Measurements from ENCODE around the gene CTTNBP2. TPM values are rescaled to one million over a fixed set of nuclear protein-coding genes. Genes with fewer than 3 reads are reported as not detected.

The CTTNBP2 gene
- total RNA-seq, 4 donors from 2014 or later = 3.1 to 31.4 (median 4.8) TPM

GRCh38 chr7:117771756-117772155 is 101.5 kb downstream of the CTTNBP2 start:
- TF ChIP-seq POLR2A (IDR thresholded peaks at IDR 0.05) (no peak), CTCF (IDR thresholded peaks at IDR 0.05) (no peak)
- Histone ChIP-seq H3K27ac (no peak overlapping the region), H3K4me1 (no peaks in the 10 kb centered on the region), H3K36me3 (no peaks in the 10 kb centered on the region), H3K9me3 (no peaks in the 10 kb centered on the region), H3K27me3 (no peaks in the 10 kb centered on the region), H3K4me3 (no peak overlapping the region)
- no peak for DNase-seq

GRCh38 chr7:117769085-117769484 is 104.2 kb downstream of the CTTNBP2 start:
- H3K4me1 ChIP-seq = no peaks in the 10 kb centered on the region
- DNase-seq = no peak
- no peaks in the 10 kb centered on the region for H3K36me3 ChIP-seq
- H3K9me3 ChIP-seq = no peaks in the 10 kb centered on the region
- TF ChIP-seq CTCF (IDR thresholded peaks at IDR 0.05) (no peak), POLR2A (IDR thresholded peaks at IDR 0.05) (no peak)
- no peak overlapping the region for H3K27ac ChIP-seq
- H3K27me3 ChIP-seq = no peaks in the 10 kb centered on the region
- H3K4me3 ChIP-seq = no peak overlapping the region

GRCh38 chr7:117767951-117768350 is 105.3 kb downstream of the CTTNBP2 start:
- DNase-seq = no peak
- Histone ChIP-seq H3K4me1 (no peaks in the 10 kb centered on the region), H3K4me3 (no peak overlapping the region), H3K27ac (no peak overlapping the region), H3K27me3 (no peaks in the 10 kb centered on the region), H3K36me3 (no peaks in the 10 kb centered on the region), H3K9me3 (no peaks in the 10 kb centered on the region)
- TF ChIP-seq POLR2A (IDR thresholded peaks at IDR 0.05) (no peak), CTCF (IDR thresholded peaks at IDR 0.05) (no peak)

GRCh38 chr7:117766913-117767312 is 106.3 kb downstream of the CTTNBP2 start:
- TF ChIP-seq POLR2A (IDR thresholded peaks at IDR 0.05) = no peak
- TF ChIP-seq CTCF (IDR thresholded peaks at IDR 0.05) = no peak
- Histone ChIP-seq H3K36me3 (no peaks in the 10 kb centered on the region), H3K27me3 (no peaks in the 10 kb centered on the region), H3K9me3 (no peaks in the 10 kb centered on the region), H3K27ac (no peak overlapping the region), H3K4me3 (no peak overlapping the region), H3K4me1 (no peaks in the 10 kb centered on the region)
- no peak for DNase-seq

GRCh38 chr7:117764031-117764430 is 109.2 kb downstream of the CTTNBP2 start:
- no peak for DNase-seq
- H3K4me1 ChIP-seq = no peaks in the 10 kb centered on the region
- H3K27me3 ChIP-seq = no peaks in the 10 kb centered on the region
- H3K9me3 ChIP-seq = no peaks in the 10 kb centered on the region
- no peak overlapping the region for H3K27ac ChIP-seq
- no peak for TF ChIP-seq POLR2A (IDR thresholded peaks at IDR 0.05)
- no peak for TF ChIP-seq CTCF (IDR thresholded peaks at IDR 0.05)
- no peaks in the 10 kb centered on the region for H3K36me3 ChIP-seq
- H3K4me3 ChIP-seq = no peak overlapping the region

GRCh38 chr7:117762055-117762454 is 111.2 kb downstream of the CTTNBP2 start:
- H3K4me3 ChIP-seq = no peak overlapping the region
- no peaks in the 10 kb centered on the region for H3K9me3 ChIP-seq
- no peak overlapping the region for H3K27ac ChIP-seq
- H3K36me3 ChIP-seq = no peaks in the 10 kb centered on the region
- no peak for DNase-seq
- H3K27me3 ChIP-seq = no peaks in the 10 kb centered on the region
- H3K4me1 ChIP-seq = no peaks in the 10 kb centered on the region
- no peak for TF ChIP-seq POLR2A (IDR thresholded peaks at IDR 0.05)
- TF ChIP-seq CTCF (IDR thresholded peaks at IDR 0.05) = no peak
